ENCODE measurements around the gene CNMD. TPM values are rescaled to one million over a fixed set of nuclear protein-coding genes. Genes with fewer than 3 reads are reported as not detected.

Gene CNMD
- total RNA-seq, 1 donor from 2014 or later: 5.5 TPM

- Histone ChIP-seq H3K9me3 (ENCODE audit: low read depth) (no peaks in the 10 kb centered on the region), H4K20me1 (ENCODE audit: low read depth) (no peaks in the 10 kb centered on the region), H3K27ac (no peak overlapping the region), H3K4me2 (no peak overlapping the region), H3F3A (ENCODE audit: low read depth) (no peaks in the 10 kb centered on the region), H3K9ac (no peak overlapping the region), H3K27me3 (no peaks in the 10 kb centered on the region), H3K4me3 (no peak overlapping the region), H3K36me3 (no peaks in the 10 kb centered on the region), H3K79me2 (ENCODE audit: low read depth) (no peaks in the 10 kb centered on the region), H2AFZ (replicated peaks) (no peak overlapping the region), H3K4me1 (no peaks in the 10 kb centered on the region)
- Mint-ChIP-seq H3K4me1 (peaks cover 23% of the 10 kb centered on the region), H3K36me3 (no peaks in the 10 kb centered on the region), H3K4me3 (no peak overlapping the region), H3K27me3 (ENCODE audit: insufficient read depth, low read depth) (peaks cover 9% of the 10 kb centered on the region), H3K27ac (peak overlapping the region; percentile 67), H3K9me3 (no peaks in the 10 kb centered on the region)
- no peak for DNase-seq (ENCODE audit: low spot score)
- no peak for TF ChIP-seq EZH2 (IDR thresholded peaks at IDR 0.05)
- TF ChIP-seq CTCF (IDR thresholded peaks at IDR 0.05): no peak
These were observed 47.1 kb upstream of the CNMD start for GRCh38 chr13:52786766-52787165.

DNA sequence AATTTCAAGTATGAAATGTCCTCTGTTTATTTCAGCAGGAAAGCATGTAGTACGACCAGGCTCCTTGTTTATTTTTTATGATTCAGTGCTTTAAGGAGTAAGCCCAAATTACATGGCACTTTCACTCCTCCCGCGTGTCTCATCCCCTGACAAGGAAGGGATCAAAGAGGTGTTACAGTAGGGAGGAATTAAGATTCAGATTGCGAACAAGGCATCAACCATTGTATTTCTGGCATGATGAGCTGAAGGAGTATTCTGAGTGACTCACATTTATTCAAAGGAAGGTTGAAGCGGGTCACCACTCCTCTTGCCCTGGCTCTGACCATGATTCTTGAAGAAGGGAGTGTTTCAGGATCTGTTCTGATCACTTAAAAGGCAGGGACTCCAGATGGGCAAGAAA lies 46.1 kb upstream of the CNMD start:
- Histone ChIP-seq H3K4me3 (no peak overlapping the region), H2AFZ (replicated peaks) (no peak overlapping the region), H3K27me3 (no peaks in the 10 kb centered on the region), H3F3A (ENCODE audit: low read depth) (no peaks in the 10 kb centered on the region), H4K20me1 (ENCODE audit: low read depth) (no peaks in the 10 kb centered on the region), H3K4me1 (no peaks in the 10 kb centered on the region), H3K79me2 (ENCODE audit: low read depth) (no peaks in the 10 kb centered on the region), H3K4me2 (no peak overlapping the region), H3K9ac (no peak overlapping the region), H3K9me3 (ENCODE audit: low read depth) (no peaks in the 10 kb centered on the region), H3K36me3 (no peaks in the 10 kb centered on the region), H3K27ac (no peak overlapping the region)
- DNase-seq (ENCODE audit: low spot score): no peak
- Mint-ChIP-seq H3K36me3 (no peaks in the 10 kb centered on the region), H3K4me3 (no peak overlapping the region), H3K4me1 (peaks cover 23% of the 10 kb centered on the region), H3K27ac (no peak overlapping the region), H3K9me3 (no peaks in the 10 kb centered on the region), H3K27me3 (ENCODE audit: insufficient read depth, low read depth) (peaks cover 9% of the 10 kb centered on the region)
- TF ChIP-seq CTCF (IDR thresholded peaks at IDR 0.05) (no peak), EZH2 (IDR thresholded peaks at IDR 0.05) (no peak), EZH2phosphoT487 (IDR thresholded peaks at IDR 0.05) (no peak)

DNA sequence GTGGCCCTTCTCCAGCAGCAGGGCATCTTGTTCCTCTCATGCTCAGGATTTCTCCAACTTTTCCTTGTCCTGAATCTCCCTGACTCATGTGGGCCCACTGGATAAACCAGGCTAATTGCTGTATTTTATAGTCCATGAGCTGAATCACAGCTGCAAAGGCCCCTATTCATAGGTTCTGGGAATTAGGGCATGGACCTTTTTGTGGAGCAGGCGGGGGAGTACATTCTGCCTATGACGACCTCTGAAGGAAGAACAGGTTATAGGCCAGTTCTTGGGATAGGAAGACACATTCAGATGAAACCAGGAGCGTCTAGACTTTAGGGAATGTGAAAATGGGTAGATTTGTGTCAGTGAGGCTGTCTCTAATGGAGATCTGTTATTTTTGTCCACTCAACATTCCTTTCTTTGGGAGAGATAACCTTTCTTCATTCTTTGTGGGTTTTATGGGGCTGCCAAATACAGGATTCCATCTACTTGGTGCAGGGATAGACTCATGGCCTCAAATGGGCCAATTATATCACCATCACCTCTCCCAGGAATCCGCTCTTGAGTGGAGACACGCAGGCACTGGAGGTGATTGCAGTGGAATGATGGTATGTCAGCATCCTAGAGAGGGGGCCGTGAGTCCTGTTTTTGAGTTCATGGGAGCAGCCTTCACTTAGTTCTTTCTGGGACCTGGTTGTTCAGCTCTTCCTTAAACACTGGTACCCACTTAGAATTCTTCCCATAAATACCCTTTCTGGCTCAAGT lies 45.1 kb upstream of the CNMD start:
- no peaks in the 10 kb centered on the region for H3K36me3 ChIP-seq
- no peak for TF ChIP-seq EZH2 (IDR thresholded peaks at IDR 0.05)
- TF ChIP-seq CTCF (IDR thresholded peaks at IDR 0.05): no peak
- no peak for TF ChIP-seq EZH2phosphoT487 (IDR thresholded peaks at IDR 0.05)
- H3K4me1 ChIP-seq: no peaks in the 10 kb centered on the region
- Mint-ChIP-seq H3K36me3 (no peaks in the 10 kb centered on the region), H3K27me3 (ENCODE audit: insufficient read depth, low read depth) (peaks cover 2% of the 10 kb centered on the region), H3K4me3 (no peak overlapping the region), H3K4me1 (peaks cover 23% of the 10 kb centered on the region), H3K27ac (no peak overlapping the region), H3K9me3 (no peaks in the 10 kb centered on the region)
- no peaks in the 10 kb centered on the region for H4K20me1 ChIP-seq (ENCODE audit: low read depth)
- H3K79me2 ChIP-seq (ENCODE audit: low read depth): no peaks in the 10 kb centered on the region
- H3F3A ChIP-seq (ENCODE audit: low read depth): no peaks in the 10 kb centered on the region
- DNase-seq (ENCODE audit: low spot score): no peak
- H3K9me3 ChIP-seq (ENCODE audit: low read depth): no peaks in the 10 kb centered on the region
- H3K4me3 ChIP-seq: no peak overlapping the region
- H3K27me3 ChIP-seq: no peaks in the 10 kb centered on the region
- no peak overlapping the region for H3K27ac ChIP-seq
- no peak overlapping the region for H3K4me2 ChIP-seq
- H2AFZ ChIP-seq (replicated peaks): no peak overlapping the region
- H3K9ac ChIP-seq: no peak overlapping the region
